ENCODE measurements around the gene SH2D3C. TPM values are rescaled to one million over a fixed set of nuclear protein-coding genes. Genes with fewer than 3 reads are reported as not detected.

Gene SH2D3C
- total RNA-seq, 2 experiments from 2014 or later: 10.9 to 11.8 TPM

DNA sequence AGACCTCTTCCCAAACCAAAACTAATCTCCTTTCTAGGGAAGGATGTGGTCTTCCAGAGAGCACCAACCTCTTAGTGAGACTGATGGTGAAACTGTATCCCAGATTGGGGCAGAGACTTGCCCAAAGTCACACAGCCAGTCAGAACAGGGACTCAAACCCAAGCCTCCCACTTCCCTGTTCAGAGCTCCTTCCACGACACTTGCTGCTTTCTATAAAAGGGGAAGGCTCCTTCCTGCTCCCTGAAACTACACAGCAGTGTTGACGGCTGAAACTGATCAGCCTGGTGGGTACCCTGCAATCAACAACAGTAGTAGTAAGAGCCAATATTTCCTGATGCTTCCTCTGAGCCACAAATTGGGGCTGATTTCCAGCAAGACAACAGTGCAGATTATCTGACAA lies 44.9 kb downstream of the SH2D3C start:
- POLR2A ChIA-PET: interaction anchor here (1.3 to 2.3 kb wide), 4 partner anchors 18 to 172 kb away, joined by 3 to 16 read pairs (median 12); partner anchors contain the start of genes CDK9, PTRH1 and TTC16
- peak overlapping the region; percentile 75 for H3K4me3 Mint-ChIP-seq

DNA sequence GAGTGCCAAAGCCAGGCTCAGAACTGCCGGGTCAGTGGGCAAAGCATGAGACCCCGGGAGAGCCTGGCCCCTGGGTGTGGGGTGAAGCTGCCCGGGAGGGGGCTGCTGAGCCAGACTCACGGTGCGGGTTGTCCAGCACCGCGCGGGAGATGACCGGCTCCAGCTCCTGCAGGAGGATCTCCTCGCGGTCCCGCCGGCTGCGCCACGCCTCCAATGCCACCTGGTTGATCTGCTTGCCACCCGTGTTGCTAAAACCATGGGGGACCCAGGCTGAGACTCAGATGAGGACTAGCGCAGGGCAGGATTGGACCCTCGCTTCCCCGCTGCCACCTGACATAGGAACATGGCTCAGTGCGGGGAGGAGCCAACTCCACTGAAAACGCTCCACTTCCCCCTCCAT lies 46.0 kb downstream of the SH2D3C start:
- intact Hi-C loops (cut with DNase I, micrococcal nuclease): loop anchor here (2.0 to 10.0 kb wide), 4 partner anchors 16 to 518 kb away; partner anchors contain the start of genes STXBP1 (in 1 of the 2) and TTC16 (in 1 of the 2)
- Histone ChIP-seq H3K9me3 (ENCODE audit: control insufficient read depth in 1 of 2, insufficient read depth in 1 of 2, low read length in 2 of 2) (no peaks in the 10 kb centered on the region), H3K27ac (ENCODE audit: low read depth in 1 of 2, low read length in 2 of 2) (no peak overlapping the region), H3K36me3 (ENCODE audit: insufficient read depth, low read length) (peaks cover 22% of the 10 kb centered on the region), H3K4me3 (ENCODE audit: low read length) (no peak overlapping the region), H3K4me1 (ENCODE audit: insufficient read depth, low read length) (peaks cover 22% of the 10 kb centered on the region), H3K27me3 (ENCODE audit: control insufficient read depth in 1 of 2, insufficient read depth in 2 of 2, low read length in 2 of 2) (no peaks in the 10 kb centered on the region)
- Mint-ChIP-seq H3K4me3 (no peak overlapping the region), H3K4me1 (ENCODE audit: low read depth) (peaks cover 16% of the 10 kb centered on the region), H3K27ac (no peak overlapping the region), H3K9me3 (no peaks in the 10 kb centered on the region), H3K27me3 (no peaks in the 10 kb centered on the region), H3K36me3 (ENCODE audit: low read depth) (peaks cover 10% of the 10 kb centered on the region)
- POLR2A ChIA-PET: no interaction called here
- ATAC-seq (ENCODE audit: poor library complexity) (no peak), DNase-seq (no peak)
- TF ChIP-seq, protein P1, sequence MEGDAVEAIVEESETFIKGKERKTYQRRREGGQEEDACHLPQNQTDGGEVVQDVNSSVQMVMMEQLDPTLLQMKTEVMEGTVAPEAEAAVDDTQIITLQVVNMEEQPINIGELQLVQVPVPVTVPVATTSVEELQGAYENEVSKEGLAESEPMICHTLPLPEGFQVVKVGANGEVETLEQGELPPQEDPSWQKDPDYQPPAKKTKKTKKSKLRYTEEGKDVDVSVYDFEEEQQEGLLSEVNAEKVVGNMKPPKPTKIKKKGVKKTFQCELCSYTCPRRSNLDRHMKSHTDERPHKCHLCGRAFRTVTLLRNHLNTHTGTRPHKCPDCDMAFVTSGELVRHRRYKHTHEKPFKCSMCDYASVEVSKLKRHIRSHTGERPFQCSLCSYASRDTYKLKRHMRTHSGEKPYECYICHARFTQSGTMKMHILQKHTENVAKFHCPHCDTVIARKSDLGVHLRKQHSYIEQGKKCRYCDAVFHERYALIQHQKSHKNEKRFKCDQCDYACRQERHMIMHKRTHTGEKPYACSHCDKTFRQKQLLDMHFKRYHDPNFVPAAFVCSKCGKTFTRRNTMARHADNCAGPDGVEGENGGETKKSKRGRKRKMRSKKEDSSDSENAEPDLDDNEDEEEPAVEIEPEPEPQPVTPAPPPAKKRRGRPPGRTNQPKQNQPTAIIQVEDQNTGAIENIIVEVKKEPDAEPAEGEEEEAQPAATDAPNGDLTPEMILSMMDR (IDR thresholded peaks at IDR 0.05): no peak
- CTCF ChIA-PET: no interaction called here

More for the DNA sequence above, 44.9 kb downstream of the SH2D3C start:
- Histone ChIP-seq H3K4me3 (ENCODE audit: low read length) (no peak overlapping the region), H3K4me1 (ENCODE audit: insufficient read depth, low read length) (peaks cover 22% of the 10 kb centered on the region), H3K9me3 (ENCODE audit: control insufficient read depth in 1 of 2, insufficient read depth in 1 of 2, low read length in 2 of 2) (no peaks in the 10 kb centered on the region), H3K27me3 (ENCODE audit: control insufficient read depth in 1 of 2, insufficient read depth in 2 of 2, low read length in 2 of 2) (no peaks in the 10 kb centered on the region), H3K36me3 (ENCODE audit: insufficient read depth, low read length) (peaks cover 29% of the 10 kb centered on the region), H3K27ac (ENCODE audit: low read depth in 1 of 2, low read length in 2 of 2) (no peak overlapping the region)
- Mint-ChIP-seq H3K4me1 (ENCODE audit: low read depth) (peaks cover 16% of the 10 kb centered on the region), H3K9me3 (no peaks in the 10 kb centered on the region), H3K27me3 (no peaks in the 10 kb centered on the region), H3K36me3 (ENCODE audit: low read depth) (peaks cover 18% of the 10 kb centered on the region), H3K27ac (peak overlapping the region; percentile 46)
- intact Hi-C loops (cut with DNase I, micrococcal nuclease): loop anchor here (1.0 to 10.0 kb wide), 8 partner anchors 17 to 793 kb away; partner anchors contain the start of genes ST6GALNAC4 (in 1 of the 2), STXBP1 (in 1 of the 2) and TTC16 (in 1 of the 2)
- CTCF ChIA-PET: interaction anchor here (0.9 to 3.2 kb wide), 11 partner anchors 12 to 149 kb away, joined by 3 to 43 read pairs (median 10); partner anchors contain the start of genes CDK9, PTRH1, SH2D3C and STXBP1
- TF ChIP-seq, protein P1 (IDR thresholded peaks at IDR 0.05): no peak
- ATAC-seq (ENCODE audit: poor library complexity): no peak
- no peak for DNase-seq

DNA sequence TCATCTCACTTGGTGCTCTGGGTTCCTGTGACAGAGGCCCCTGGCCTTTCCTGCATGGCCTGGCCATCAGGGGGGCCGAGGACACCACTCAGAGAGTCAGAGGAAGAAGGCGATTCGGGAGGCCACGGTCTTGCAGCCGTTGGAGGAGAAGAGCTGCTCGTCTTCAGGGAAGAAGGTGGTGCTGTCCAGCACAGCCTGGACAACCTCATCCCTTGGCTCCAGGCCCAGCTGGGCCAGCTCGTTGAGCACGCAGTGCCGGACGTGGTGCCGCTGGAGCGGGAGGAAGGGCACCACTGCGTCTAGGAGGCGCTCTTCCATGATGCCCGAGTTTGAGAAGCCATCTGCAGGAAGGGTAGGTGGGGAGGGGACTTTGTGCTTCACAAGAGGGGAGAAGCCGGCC lies 46.5 kb downstream of the SH2D3C start:
- DNase-seq (no peak), ATAC-seq (ENCODE audit: poor library complexity) (no peak)
- Mint-ChIP-seq H3K9me3 (no peaks in the 10 kb centered on the region), H3K4me1 (ENCODE audit: low read depth) (peaks cover 16% of the 10 kb centered on the region), H3K27ac (no peak overlapping the region), H3K36me3 (ENCODE audit: low read depth) (peaks cover 10% of the 10 kb centered on the region), H3K27me3 (no peaks in the 10 kb centered on the region), H3K4me3 (no peak overlapping the region)
- no peak overlapping the region for H3K27ac ChIP-seq (ENCODE audit: low read depth in 1 of 2, low read length in 2 of 2)
- H3K4me3 ChIP-seq (ENCODE audit: low read length): no peak overlapping the region
- H3K27me3 ChIP-seq (ENCODE audit: control insufficient read depth in 1 of 2, insufficient read depth in 2 of 2, low read length in 2 of 2): no peaks in the 10 kb centered on the region
- peaks cover 22% of the 10 kb centered on the region for H3K4me1 ChIP-seq (ENCODE audit: insufficient read depth, low read length)
- ChIA-PET POLR2A (no interaction called here), CTCF (no interaction called here)
- no peaks in the 10 kb centered on the region for H3K9me3 ChIP-seq (ENCODE audit: control insufficient read depth in 1 of 2, insufficient read depth in 1 of 2, low read length in 2 of 2)
- peaks cover 22% of the 10 kb centered on the region for H3K36me3 ChIP-seq (ENCODE audit: insufficient read depth, low read length)
- TF ChIP-seq, protein P1 (IDR thresholded peaks at IDR 0.05): no peak
- intact Hi-C loops (cut with DNase I, micrococcal nuclease): loop anchor here (2.0 to 10.0 kb wide), 4 partner anchors 15 to 517 kb away; partner anchors contain the start of genes STXBP1 (in 1 of the 2) and TTC16 (in 1 of the 2)

All from CD4-positive, alpha-beta T cell (primary cell).